IMR-90 (cell line): ENCODE measurements around the gene SPINT2.
"Not testable (repeated sequence)": the region's sequence is repeated elsewhere in the genome, so short reads cannot be mapped to it uniquely, and the experiment has no call there.

ENCODE experiments used
- CTCF ChIP-seq: conservative IDR thresholded peaks from 2 replicates; pipeline ENCODE4 v1.5.1; 2012; ENCODE audit warnings: mild to moderate bottlenecking, low read depth, low read length, improper control_type of control experiment
- RCOR1 ChIP-seq: IDR thresholded peaks from 2 replicates; pipeline ENCODE4 v1.6.1; 2012; ENCODE audit warnings: mild to moderate bottlenecking, low read length, improper control_type of control experiment; ENCODE audit not compliant: insufficient replicate concordance

- TF ChIP-seq RCOR1, CTCF: not testable (repeated sequence)
Measured at GRCh38 chr19:38230506-38231133, 33.8 kb upstream of the SPINT2 start.
